ENCODE results near the gene PDE4C. TPM values are rescaled to one million over a fixed set of nuclear protein-coding genes. Genes with fewer than 3 reads are reported as not detected.

Gene PDE4C
- total RNA-seq, 2 experiments from 2014 or later, result 1.4 TPM; not detected in 1

DNA sequence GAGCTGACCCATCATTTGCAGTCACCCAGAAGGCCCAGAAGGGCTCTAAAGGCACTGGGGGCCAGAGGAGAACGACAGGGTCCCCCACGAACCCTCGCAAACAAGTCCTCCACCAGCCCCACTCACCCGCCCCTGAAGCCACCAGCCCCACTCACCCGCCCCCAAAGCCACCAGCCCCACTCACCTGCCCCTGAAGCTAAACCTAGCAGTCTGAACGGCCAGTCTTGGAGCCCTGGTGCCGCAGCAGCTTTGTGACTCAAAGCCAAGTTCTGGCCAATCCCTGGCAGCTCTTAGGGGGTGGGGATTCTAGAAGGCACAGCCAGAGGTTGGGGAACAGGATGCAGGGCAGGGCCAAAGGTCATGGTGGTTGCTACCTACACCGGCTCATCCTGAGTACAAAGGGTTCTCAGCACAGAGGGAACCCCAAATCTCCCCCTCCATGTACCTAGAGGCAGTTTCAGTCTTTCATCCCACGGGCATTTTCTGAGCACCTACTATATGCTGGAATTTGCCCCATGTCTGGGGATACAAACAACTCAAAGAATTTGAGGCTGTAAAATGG is 48.1 kb upstream of the PDE4C start, which contains the start of gene IQCN:
Gene IQCN, minus strand, starts transcription at position 234 of the 562 bp plus-strand sequence. CDS start 4,974 bp downstream, outside the sequence.
- peaks cover 10% of the 10 kb centered on the region for H4K20me1 ChIP-seq (ENCODE audit: insufficient read depth, low read length)
- no peak for TF ChIP-seq EZH2phosphoT487 (IDR thresholded peaks at IDR 0.05; ENCODE audit: borderline replicate concordance, low read depth, low read length)
- TF ChIP-seq, protein P1, sequence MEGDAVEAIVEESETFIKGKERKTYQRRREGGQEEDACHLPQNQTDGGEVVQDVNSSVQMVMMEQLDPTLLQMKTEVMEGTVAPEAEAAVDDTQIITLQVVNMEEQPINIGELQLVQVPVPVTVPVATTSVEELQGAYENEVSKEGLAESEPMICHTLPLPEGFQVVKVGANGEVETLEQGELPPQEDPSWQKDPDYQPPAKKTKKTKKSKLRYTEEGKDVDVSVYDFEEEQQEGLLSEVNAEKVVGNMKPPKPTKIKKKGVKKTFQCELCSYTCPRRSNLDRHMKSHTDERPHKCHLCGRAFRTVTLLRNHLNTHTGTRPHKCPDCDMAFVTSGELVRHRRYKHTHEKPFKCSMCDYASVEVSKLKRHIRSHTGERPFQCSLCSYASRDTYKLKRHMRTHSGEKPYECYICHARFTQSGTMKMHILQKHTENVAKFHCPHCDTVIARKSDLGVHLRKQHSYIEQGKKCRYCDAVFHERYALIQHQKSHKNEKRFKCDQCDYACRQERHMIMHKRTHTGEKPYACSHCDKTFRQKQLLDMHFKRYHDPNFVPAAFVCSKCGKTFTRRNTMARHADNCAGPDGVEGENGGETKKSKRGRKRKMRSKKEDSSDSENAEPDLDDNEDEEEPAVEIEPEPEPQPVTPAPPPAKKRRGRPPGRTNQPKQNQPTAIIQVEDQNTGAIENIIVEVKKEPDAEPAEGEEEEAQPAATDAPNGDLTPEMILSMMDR (conservative IDR thresholded peaks at IDR 0.05; ENCODE audit: low read length), result no peak
- ChIA-PET POLR2A (interaction anchor here (1.4 kb wide), 1 partner anchor 47 kb away, joined by 5 read pairs; no protein-coding TSS in a partner anchor), CTCF (ENCODE audit: unreplicated experiment) (no interaction called here)
- peaks cover 15% of the 10 kb centered on the region; the same call in 1 of the 2 replicates for H3K36me3 ChIP-seq (ENCODE audit: insufficient read depth, low read length)
- peaks cover 13% of the 10 kb centered on the region for H3K4me1 ChIP-seq (ENCODE audit: insufficient read depth, low read length, poor library complexity, severe bottlenecking)
- no peaks in the 10 kb centered on the region for H3K9me3 ChIP-seq (ENCODE audit: low read length)
- no peak within 1 kb of the TSS for H3K4me3 ChIP-seq (ENCODE audit: low read depth, low read length, poor library complexity, severe bottlenecking)
- BruUV-seq (replicated peaks), result no TSS peak
- H3K4me2 ChIP-seq (ENCODE audit: low read length), result no peak within 1 kb of the TSS
- no peak for DNase-seq (ENCODE audit: low spot score)
- no peak within 1 kb of the TSS for H3K27ac ChIP-seq (ENCODE audit: low read depth, low read length, poor library complexity, severe bottlenecking)
- H3K79me2 ChIP-seq (ENCODE audit: insufficient read depth, low read depth, low read length), result peaks cover 15% of the 10 kb centered on the region; the same call in 1 of the 2 replicates
- no peak within 1 kb of the TSS for H2AFZ ChIP-seq (ENCODE audit: low read length)
- no peaks in the 10 kb centered on the region for H3K9me2 ChIP-seq (ENCODE audit: insufficient read depth, low read length)
- intact Hi-C loops (cut with micrococcal nuclease; ENCODE audit: unreplicated experiment), result no loop called here

DNA sequence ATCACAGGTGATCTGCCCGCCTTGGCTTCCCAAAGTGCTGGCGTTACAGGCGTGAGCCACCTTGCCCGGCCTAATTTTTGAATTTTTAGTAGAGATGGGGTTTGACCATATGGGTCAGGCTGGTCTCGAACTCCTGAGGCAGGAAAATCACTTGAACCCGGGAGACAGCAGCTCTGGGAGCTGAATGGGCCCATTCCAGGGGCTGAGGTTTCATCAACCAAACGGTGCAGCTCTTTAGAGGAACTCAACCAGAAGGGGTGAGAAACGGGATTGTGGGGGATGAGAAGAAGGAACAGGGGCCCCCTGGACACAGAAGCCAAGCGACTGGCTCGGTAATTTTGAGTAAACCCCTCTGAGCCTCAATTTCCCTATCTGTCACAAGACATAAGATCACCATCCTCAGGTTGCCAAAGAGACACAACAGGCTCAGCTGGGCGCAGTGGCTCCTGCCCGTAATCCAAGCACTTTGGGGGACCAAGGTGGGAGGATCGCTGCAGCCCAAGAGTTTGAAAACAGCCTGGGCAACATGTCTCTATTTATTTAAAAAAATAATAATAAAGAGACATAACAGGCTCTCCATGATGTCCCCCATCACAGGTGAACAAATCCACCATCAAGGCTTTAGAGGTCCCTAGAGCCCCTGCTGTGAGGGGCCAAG is 47.5 kb upstream of the PDE4C start:
- no TSS peak for BruUV-seq (replicated peaks)

More for the DNA sequence above, 47.5 kb upstream of the PDE4C start:
- Histone ChIP-seq H3K4me2 (ENCODE audit: low read length) (no peak overlapping the region), H3K27ac (ENCODE audit: low read depth, low read length, poor library complexity, severe bottlenecking) (no peak overlapping the region), H3K9me2 (ENCODE audit: insufficient read depth, low read length) (no peaks in the 10 kb centered on the region), H2AFZ (ENCODE audit: low read length) (no peak overlapping the region), H3K9me3 (ENCODE audit: low read length) (no peaks in the 10 kb centered on the region), H4K20me1 (ENCODE audit: insufficient read depth, low read length) (peaks cover 5% of the 10 kb centered on the region), H3K79me2 (ENCODE audit: insufficient read depth, low read depth, low read length) (peaks cover 9% of the 10 kb centered on the region; the same call in 1 of the 2 replicates), H3K36me3 (ENCODE audit: insufficient read depth, low read length) (peaks cover 9% of the 10 kb centered on the region; the same call in 1 of the 2 replicates), H3K4me1 (ENCODE audit: insufficient read depth, low read length, poor library complexity, severe bottlenecking) (peaks cover 8% of the 10 kb centered on the region), H3K4me3 (ENCODE audit: low read depth, low read length, poor library complexity, severe bottlenecking) (no peak overlapping the region)
- CTCF ChIA-PET (ENCODE audit: unreplicated experiment), result no interaction called here
- no peak for TF ChIP-seq EZH2phosphoT487 (IDR thresholded peaks at IDR 0.05; ENCODE audit: borderline replicate concordance, low read depth, low read length)
- TF ChIP-seq, protein P1 (conservative IDR thresholded peaks at IDR 0.05; ENCODE audit: low read length), result no peak
- no peak for DNase-seq (ENCODE audit: low spot score)
- intact Hi-C loops (cut with micrococcal nuclease; ENCODE audit: unreplicated experiment), result no loop called here
- POLR2A ChIA-PET, result no interaction called here
